ENCODE data around the gene SSC4D. TPM values are rescaled to one million over a fixed set of nuclear protein-coding genes. Genes with fewer than 3 reads are reported as not detected.
A peak's percentile ranks its signal among the peaks of the same experiment; 100 is the strongest.
"Not testable (repeated sequence)": the region's sequence is repeated elsewhere in the genome, so short reads cannot be mapped to it uniquely, and the experiment has no call there.

Gene SSC4D
- total and polyA plus RNA-seq, 11 donors: 0.23 to 1.6 (median 0.72) TPM

- intact Hi-C loops (cut with DNase I): no loop called here
- Histone ChIP-seq H3K4me3 (no peak overlapping the region), H3K4me1 (peaks cover 0 to 15% (median 0%) of the 10 kb centered on the region in 12 donors), H3K27ac (peak overlapping the region in 1 of 12 donors; percentile 84), H3K36me3 (no peaks in the 10 kb centered on the region), H3K9me3 (no peaks in the 10 kb centered on the region), H3K27me3 (no peaks in the 10 kb centered on the region)
- no peak for DNase-seq
- WGBS, 4 donors: 88 to 93% (median 91%) methylated on average over 9 to 10 of the region's 10 CpGs
- peak; percentile 19 to 75 (median 67) for ATAC-seq
- no peak for TF ChIP-seq POLR2A (IDR thresholded peaks at IDR 0.05)
- TF ChIP-seq, protein P1, sequence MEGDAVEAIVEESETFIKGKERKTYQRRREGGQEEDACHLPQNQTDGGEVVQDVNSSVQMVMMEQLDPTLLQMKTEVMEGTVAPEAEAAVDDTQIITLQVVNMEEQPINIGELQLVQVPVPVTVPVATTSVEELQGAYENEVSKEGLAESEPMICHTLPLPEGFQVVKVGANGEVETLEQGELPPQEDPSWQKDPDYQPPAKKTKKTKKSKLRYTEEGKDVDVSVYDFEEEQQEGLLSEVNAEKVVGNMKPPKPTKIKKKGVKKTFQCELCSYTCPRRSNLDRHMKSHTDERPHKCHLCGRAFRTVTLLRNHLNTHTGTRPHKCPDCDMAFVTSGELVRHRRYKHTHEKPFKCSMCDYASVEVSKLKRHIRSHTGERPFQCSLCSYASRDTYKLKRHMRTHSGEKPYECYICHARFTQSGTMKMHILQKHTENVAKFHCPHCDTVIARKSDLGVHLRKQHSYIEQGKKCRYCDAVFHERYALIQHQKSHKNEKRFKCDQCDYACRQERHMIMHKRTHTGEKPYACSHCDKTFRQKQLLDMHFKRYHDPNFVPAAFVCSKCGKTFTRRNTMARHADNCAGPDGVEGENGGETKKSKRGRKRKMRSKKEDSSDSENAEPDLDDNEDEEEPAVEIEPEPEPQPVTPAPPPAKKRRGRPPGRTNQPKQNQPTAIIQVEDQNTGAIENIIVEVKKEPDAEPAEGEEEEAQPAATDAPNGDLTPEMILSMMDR (IDR thresholded peaks at IDR 0.05): no peak
These were observed 5.6 kb downstream of the SSC4D start for GRCh38 chr7:76403780-76404494.

DNA sequence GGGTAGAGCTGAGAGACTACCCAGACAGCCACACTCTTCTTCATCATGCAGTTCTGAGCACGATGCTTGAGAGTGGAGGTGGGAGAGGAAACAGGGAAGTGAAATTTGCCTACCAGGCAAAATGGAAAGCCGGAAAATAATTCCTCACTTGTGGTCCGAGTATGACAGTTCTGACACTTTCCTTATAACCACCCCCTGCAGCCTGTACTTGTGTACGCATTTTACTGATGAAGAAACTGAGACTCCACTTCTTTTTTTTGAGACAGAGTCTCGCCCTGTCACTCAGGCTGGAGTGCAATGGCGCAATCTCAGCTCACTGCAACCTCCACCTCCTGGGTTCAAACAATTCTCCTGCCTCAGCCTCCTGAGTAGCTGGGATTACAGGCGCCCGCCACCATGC, 6.4 kb downstream of the SSC4D start:
- peak overlapping the region in 1 of 12 donors; percentile 84 for H3K27ac ChIP-seq
- ATAC-seq: peak in 2 of 4 donors; percentile 43 to 71
- H3K9me3 ChIP-seq; H3K36me3 ChIP-seq; H3K27me3 ChIP-seq; intact Hi-C loops (cut with DNase I); DNase-seq; H3K4me3 ChIP-seq: not testable (repeated sequence)
- 78 to 87% (median 84%) methylated on average over 8 of the region's 8 CpGs for WGBS, 4 donors
- peaks cover 0 to 19% (median 0%) of the 10 kb centered on the region in 12 donors for H3K4me1 ChIP-seq

- no peak overlapping the region for H3K4me3 ChIP-seq
- no peaks in the 10 kb centered on the region for H3K36me3 ChIP-seq
- TF ChIP-seq, protein P1 (IDR thresholded peaks at IDR 0.05): no peak
- no peak for TF ChIP-seq POLR2A (IDR thresholded peaks at IDR 0.05)
- peaks cover 0 to 34% (median 9%) of the 10 kb centered on the region in 12 donors for H3K4me1 ChIP-seq
- no peak overlapping the region for H3K27ac ChIP-seq
- no peaks in the 10 kb centered on the region for H3K27me3 ChIP-seq
- 86 to 94% (median 89%) methylated on average over 11 to 23 of the region's 23 CpGs for WGBS, 4 donors
- intact Hi-C loops (cut with DNase I): no loop called here
- ATAC-seq (no peak), DNase-seq (no peak)
- H3K9me3 ChIP-seq: no peaks in the 10 kb centered on the region
These were observed 9.2 kb downstream of the SSC4D start for GRCh38 chr7:76400248-76400647.

DNA sequence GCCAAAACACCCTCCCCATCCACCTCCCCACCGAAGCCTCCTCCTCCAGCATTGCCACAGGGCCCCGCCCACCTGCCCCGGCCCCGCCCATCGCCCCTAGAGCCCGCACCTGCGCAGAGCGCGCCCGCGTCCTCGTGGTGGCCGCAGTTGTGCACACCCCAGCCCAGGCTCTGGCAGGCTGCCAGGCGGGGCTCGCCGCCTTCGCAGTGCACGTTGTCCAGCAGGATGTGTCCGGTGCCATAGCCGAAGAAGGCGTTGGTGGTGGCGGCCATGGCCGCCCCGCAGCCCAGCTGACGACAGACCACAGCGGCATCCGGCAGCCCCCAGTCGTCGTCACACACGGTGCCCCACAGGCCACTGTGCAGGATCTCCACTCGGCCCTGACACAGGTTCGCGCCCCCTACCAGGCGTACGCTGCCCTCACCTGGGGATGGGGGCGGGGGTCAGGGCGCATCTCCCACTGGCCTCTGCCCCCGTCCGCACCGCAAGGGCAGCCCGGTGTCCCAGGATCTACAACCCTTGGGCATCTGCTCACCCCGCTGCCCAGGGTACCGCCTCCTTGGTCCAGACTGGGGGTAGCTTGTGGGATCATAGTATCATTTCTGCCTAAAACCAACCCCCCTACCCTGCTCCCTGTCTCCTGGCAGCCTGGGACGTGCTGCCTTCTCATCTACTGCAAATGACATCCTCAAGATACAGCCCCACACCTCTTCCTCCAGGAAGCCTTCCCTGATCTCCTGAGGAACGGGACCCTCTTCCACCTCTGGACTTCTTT, 11.9 kb downstream of the SSC4D start:
- DNase-seq (peak; percentile 77 to 92 (median 82)), ATAC-seq (peak; percentile 11 to 63 (median 58))
- no peaks in the 10 kb centered on the region for H3K9me3 ChIP-seq
- TF ChIP-seq, protein P1 (IDR thresholded peaks at IDR 0.05): no peak
- no peak for TF ChIP-seq POLR2A (IDR thresholded peaks at IDR 0.05)
- WGBS, 4 donors: 16 to 29% (median 23%) methylated on average over 19 to 45 of the region's 45 CpGs
- intact Hi-C loops (cut with DNase I): no loop called here
- peak overlapping the region in 3 of 12 donors; percentile 12 to 38 (median 15) for H3K27ac ChIP-seq
- no peaks in the 10 kb centered on the region for H3K36me3 ChIP-seq
- H3K27me3 ChIP-seq: no peaks in the 10 kb centered on the region
- H3K4me3 ChIP-seq: peak overlapping the region in 10 of 12 donors; percentile 24 to 64 (median 50)
- H3K4me1 ChIP-seq: peaks cover 0 to 35% (median 14%) of the 10 kb centered on the region in 12 donors
